Right lobe of liver (tissue), 4 donors: ENCODE results near the gene INSYN1.

Experiments used
- CTCF ChIP-seq, 4 donors: fragments of 200-600 bp in 3 of 4; fragments of 450-650 bp in 1 of 4; IDR thresholded peaks; one replicate each; pipeline versions ENCODE4 v1.5.1 to v1.8.0; 2016 to 2022; ENCODE audit warnings: antibody characterized with exemption in 4 of 4, mild to moderate bottlenecking in 2 of 4
- POLR2A ChIP-seq: fragments of 450-650 bp; IDR thresholded peaks from one replicate; pipeline ENCODE4 v1.6.1; 2017; ENCODE audit warnings: antibody characterized with exemption, mild to moderate bottlenecking
- donor health status: DM: no; HTN: no; CAD: no.
- donor health status: DM: no; HTN: no; CAD: no.
- donor health status: DM: no; HTN: yes; CAD: no.

GRCh38 chr15:73757571-73757970, 4.4 kb upstream of the INSYN1 start:
- TF ChIP-seq CTCF (IDR thresholded peaks at IDR 0.05) (no peak), POLR2A (no peak)
